Fibroblast of peridontal ligament (primary cell): ENCODE measurements around the gene ASPA.

Source experiments
- DNase-seq: peaks from one replicate; pipeline ENCODE4 v3.0.0-alpha.2; 2010; ENCODE audit errors: extremely low read depth

The ASPA gene

GRCh38 chr17:3534881-3535252 is 59.1 kb downstream of the ASPA start:
- no peak for DNase-seq

- peak; percentile 18 for DNase-seq
Observed at GRCh38 chr17:3535253-3535995, 59.6 kb downstream of the ASPA start.

GRCh38 chr17:3536716-3537115 is 60.9 kb downstream of the ASPA start:
- no peak for DNase-seq

GRCh38 chr17:3539881-3540540 is 64.2 kb downstream of the ASPA start:
- no peak for DNase-seq

GRCh38 chr17:3542410-3543088 is 66.8 kb downstream of the ASPA start:
- DNase-seq: no peak

GRCh38 chr17:3543453-3543852 is 67.7 kb downstream of the ASPA start:
- DNase-seq: no peak

GRCh38 chr17:3544365-3544764 is 68.6 kb downstream of the ASPA start:
- DNase-seq: no peak

- DNase-seq: no peak
Observed at GRCh38 chr17:3545151-3545550, 69.4 kb downstream of the ASPA start.

- no peak for DNase-seq
Observed at GRCh38 chr17:3546521-3546920, 70.7 kb downstream of the ASPA start.

- DNase-seq: no peak
Observed at GRCh38 chr17:3546997-3547396, 71.2 kb downstream of the ASPA start.

- no peak for DNase-seq
Observed at GRCh38 chr17:3547628-3548027, 71.8 kb downstream of the ASPA start.

GRCh38 chr17:3549610-3550162 is 73.9 kb downstream of the ASPA start:
- DNase-seq: no peak

- no peak for DNase-seq
Observed at GRCh38 chr17:3551189-3551588, 75.4 kb downstream of the ASPA start.

GRCh38 chr17:3552916-3553315 is 77.1 kb downstream of the ASPA start:
- no peak for DNase-seq
